ENCODE data around the gene TNFSF13B.
"Not testable (repeated sequence)": the region's sequence is repeated elsewhere in the genome, so short reads cannot be mapped to it uniquely, and the experiment has no call there.

Gene TNFSF13B

DNA sequence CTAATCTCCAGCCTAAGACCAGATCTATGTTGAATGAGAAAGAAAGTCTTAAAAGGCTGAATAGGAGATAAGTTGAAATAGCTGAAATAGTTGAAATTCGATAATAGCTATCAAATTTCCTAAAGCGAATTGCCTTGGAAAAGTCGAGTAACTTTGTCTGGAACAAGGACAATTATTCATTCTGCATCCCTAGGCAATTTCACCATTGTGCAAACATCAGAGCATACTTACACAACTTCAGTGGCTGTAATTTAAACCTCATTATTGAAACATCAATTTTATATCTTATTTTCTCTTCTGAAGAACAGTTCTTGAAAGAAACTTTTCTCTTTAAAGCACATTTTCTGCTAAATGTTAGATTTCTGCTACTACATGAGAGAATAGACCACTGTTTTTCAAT is 13.6 kb downstream of the TNFSF13B start:
- DNase-seq: no peak

DNA sequence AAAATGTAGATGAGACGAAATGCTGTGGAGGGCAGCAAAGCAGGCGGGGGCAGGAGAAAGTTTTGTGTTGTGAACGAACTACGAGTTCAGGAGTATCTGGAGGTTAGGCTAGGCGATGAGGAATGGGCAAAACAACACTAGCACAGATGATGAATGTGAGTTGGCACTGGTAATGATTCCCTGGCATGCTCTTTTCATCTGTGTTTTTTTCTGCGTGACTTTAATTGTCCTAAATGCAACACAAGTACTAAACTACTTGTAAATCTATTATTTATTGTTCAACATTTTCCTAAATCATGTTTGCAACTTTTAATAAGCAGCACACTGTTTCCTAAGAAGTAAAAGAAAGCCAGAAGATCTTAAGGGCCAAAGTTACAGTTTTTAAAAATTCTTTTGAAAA is 19.2 kb downstream of the TNFSF13B start:
- no peak for DNase-seq

DNA sequence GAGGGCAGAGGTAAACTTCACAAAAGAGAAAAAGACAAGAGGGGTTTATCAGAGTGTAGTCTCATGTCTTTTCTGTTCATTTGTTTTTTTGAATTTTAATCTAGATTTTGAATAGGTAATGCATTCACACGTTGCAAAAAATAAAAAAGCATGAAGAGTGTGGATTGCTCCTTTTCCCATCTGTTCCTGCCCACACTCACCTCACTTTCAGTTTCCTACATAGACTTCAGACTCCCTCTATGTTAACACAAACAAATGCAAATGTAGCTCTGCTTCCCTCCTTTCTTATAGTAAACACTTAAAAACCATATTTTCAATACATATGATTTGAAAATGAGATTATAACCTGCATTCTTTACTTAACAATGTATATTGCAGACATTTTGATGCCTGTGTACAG is 20.3 kb downstream of the TNFSF13B start:
- DNase-seq: peak in 1 of 2 donors; percentile 13

DNA sequence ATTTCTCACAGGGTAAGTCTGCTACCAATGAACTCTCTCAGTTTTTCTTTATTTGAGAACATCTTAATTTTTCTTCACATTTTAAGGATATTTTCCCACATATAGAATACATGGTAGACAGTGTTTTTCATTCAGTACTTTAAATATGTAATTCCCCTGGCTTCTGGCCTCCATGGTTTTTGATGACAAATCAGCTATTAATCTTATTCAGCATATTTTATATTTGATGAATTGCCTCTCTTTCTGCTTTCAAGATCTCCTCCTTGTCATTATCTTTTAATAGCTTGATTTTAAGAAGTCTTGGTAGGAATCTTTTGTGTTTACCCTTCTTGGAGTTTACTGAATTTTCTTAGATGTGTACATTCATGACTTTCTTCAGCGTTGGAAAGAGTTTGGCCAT is 27.6 kb downstream of the TNFSF13B start:
- no peak for DNase-seq

DNA sequence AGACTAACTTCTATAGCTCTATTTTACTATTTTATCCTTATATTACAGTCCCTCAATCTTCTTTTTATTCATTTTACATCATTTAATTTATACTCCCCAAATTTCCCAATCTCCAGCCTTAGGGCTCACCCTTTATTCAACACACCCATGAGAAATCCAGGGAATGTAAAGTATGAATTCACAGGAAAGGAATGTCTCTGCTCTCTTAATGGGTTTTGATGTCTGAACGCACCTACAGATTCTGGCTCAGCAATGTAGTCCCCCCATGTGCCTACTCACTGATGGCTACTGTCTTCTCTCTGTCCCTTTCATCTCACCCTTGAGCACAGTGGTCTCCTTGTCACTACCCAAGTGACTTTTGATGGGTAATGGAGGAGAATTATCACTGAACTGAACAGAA is 32.8 kb downstream of the TNFSF13B start:
- no peak for DNase-seq

DNA sequence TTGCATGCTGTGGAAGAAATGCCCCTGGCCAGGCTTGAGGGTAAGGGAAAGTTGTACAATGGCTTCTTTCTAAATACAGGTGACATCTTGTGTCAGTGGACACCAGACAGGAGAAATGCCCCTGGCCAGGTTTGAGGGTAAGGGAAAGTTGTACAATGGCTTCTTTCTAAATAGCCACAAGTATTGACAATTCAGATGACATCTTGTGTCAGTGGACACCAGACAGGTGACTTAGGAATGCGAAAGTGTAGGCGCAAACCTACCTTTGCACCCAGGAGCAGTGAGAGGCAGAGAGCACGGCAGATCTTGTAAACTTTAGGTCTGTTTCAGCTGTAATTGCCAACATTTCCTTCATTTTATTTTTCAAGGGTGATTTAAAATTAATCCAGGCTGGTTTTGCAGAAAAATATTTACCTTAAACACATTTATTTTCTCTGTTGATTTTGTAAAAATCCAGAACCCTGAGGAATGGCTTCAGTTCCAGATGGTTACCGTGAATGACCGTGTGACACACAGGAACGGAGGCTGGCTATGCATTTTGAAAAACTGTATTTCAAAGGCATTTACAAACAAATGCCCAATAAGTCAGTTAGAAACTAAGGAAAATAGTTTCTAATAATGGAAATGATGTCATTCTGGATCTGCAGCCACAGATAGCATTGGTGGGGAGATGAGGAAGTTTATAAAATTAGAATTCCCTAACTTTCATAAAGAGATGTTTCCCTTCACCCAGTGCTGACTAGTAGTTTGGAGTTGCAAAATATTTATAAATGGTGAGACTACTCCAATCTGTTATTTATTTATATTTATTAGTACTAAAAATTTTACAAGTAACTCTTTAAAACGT is 34.9 kb downstream of the TNFSF13B start:
- no peak for DNase-seq

DNA sequence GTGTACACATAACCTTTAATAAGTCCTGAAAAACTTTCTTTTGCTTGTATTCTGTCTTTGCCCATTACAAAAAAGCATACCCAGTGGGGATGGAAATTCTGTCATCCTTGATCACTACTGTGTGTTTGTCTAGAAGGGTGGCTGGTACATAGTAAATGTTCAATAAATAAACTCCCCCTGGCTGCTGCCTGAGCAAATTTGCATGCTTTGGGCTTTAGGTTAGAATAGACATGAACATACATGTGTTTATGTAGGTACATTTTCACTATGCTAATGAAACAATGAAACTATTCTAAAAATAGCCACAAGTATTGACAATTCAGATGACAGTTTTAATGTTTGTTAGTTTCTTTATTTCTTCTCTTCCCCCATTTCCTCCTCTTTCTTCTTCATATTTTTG is 36.1 kb downstream of the TNFSF13B start:
- DNase-seq: no peak

DNA sequence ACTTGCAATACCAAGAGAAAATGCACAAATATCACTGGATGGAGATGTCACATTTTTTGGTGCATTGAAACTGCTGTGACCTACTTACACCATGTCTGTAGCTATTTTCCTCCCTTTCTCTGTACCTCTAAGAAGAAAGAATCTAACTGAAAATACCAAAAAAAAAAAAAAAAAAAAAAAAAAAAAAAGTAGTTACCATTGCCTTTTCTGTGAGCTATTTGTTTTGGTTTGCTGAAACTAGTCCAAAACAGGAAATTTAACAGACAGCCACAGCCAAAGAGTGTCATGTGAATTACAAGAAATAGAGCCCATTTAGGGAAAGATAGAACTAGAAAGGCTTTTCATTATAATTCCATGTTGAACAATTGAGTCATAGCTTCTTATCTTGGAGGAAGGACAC is 37.3 kb downstream of the TNFSF13B start:
- no peak for DNase-seq

DNA sequence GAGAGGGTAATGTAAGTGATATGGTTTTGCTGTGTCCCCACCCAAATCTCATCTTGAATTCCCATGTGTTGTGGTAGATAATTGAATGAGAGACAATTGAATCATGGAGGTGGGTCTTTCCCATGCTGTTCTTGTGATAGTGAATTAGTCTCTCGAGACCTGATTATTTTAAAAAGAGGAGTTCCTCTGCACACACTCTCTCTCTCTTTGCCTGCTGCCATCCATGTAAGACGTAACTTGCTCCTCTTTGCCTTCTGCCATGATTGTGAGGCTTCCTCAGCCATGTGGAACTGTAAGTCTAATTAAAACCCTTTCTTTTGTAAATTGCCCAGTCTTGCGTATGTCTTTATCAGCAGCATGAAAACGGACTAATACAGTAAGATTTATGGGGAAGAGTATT is 42.1 kb downstream of the TNFSF13B start:
- not testable (repeated sequence) for DNase-seq

DNA sequence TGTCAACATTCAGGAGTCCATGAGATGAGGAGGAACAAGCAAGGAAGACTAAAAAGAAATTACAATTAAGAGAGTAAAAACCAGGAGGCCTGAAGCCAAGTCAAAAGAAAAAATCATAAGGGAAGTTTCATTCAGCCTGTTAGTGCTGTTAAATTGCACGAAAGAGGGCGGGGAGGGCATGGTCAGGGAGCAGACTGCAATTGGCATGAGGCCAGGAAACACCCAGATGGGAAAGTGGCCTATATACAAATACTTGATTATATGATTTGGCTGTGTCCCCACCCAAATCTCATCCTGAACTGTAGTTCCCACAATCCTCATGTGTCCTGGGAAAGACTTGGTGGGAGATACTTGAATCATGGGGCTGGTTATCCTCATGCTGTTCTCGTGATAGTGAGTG is 43.9 kb downstream of the TNFSF13B start:
- DNase-seq: no peak

DNA sequence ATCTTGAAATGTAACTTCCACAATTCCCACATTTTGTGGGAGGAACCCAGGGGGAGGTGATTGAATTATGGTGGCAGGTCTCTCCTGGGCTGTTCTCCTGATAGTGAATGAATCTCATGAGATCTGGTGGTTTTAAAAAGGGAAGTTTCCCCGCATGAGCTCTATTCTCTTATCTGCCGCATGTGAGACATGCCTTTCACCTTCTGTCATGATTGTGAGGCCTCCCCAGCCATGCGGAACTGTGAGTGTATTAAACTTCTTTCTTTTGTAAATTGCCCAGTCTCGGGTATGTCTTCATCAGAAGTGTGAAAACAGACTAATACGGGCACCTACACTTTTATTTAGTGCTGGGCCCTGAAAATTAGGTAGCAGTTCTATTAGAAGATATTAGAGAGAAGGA is 45.8 kb downstream of the TNFSF13B start:
- no peak for DNase-seq

DNA sequence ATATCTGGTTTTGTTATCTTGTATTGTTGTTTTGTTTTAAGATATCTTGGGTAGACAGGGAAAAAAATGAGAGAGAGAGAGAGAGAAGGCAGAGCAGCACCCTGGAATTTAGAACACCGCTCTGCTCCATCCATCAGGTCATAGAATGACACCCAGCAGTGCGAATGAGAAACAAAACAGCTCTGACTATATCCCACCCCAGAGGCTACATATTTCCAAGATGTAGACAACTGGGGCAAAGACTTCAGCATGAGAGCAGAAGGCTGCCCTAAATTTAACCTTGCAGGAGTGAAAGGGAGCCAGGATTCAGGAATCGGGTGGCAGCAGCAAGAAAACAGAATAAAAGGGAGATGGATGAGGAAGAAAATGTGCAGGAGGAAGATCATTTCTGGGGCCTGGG is 46.5 kb downstream of the TNFSF13B start:
- DNase-seq: no peak

DNA sequence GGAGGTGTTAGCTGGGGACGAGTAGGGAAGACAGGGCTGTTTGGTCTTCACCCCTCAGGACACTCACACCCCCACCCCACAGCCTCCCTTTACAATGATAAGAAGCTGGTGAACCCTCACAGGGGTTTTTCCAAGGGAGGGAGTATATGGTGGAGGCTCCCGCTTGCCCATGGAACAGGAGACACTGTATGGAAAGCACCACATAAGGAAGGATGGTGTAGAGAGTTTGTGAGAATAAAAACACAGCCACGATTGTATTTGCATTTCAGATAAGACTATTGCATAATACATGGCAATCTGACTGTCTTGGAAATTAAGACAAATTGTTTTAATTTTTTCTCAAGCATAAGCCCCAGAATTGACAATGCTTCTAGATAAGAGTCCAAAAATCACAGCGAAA is 46.9 kb downstream of the TNFSF13B start:
- DNase-seq: no peak

DNA sequence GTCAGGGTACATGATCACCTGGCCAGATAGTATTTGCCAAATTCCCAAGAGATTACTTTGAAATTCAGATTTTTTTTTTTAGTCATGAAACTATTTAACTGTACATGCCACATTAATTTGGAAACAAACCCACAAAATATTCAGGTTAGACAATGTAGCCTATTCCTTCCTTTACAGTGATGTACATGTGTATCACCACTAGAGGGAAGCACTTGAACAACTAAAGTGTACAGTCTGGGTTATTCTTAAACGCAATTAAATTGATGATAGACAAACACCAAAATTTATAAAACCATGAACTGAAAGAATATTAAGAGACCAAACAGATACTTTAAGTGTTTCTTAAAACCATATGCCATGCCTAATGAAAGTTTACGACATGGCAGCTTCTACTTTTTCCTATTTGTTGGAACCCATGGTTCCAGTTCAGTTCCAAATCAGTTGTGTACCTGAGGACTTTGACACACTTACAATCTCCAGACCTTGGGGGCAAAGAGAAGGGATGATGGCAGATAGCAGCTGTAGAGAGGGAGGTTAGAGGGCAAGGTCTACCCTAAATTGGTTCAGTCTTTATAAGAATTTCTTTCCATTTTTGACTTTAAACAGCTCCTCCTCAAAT is 52.8 kb downstream of the TNFSF13B start:
- DNase-seq: peak in 1 of 2 donors; percentile 59

DNA sequence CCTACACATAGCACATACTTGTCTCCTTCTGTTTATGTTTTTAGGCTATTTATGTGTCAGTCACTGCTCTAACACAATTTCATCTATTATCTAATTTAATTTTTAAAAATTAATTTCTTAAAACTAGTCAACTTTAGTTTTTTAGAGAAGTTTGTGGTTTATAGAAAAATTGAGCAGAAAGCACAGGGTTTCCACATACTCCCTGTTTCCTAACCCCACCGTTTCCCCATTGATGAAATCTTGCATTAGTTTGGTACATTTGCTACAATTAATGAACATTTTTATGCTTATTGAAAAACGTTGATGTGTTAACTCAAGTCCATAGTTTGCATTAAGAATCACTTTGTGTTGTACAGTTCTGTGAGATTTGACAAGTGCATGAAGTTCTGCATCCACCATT is 53.5 kb downstream of the TNFSF13B start:
- DNase-seq: no peak

DNA sequence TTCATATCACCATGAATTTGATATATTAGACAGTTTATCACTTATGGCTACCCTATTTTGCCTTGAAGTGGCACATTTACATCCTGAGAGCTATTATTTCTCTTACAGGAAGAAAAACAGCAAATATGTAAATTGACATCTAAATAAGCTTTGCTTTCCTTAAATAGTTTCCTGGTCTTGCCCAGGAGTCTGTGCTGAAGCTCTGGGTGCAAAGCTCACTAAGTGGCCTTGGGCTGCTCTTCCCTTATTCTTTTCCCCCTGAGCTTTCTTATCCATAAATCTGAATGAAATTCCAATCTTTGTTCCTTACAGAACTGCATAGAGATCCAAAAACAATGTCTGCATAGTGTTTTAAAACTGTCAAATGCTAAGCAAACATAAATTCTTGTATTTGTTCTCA is 56.3 kb downstream of the TNFSF13B start:
- DNase-seq: no peak

DNA sequence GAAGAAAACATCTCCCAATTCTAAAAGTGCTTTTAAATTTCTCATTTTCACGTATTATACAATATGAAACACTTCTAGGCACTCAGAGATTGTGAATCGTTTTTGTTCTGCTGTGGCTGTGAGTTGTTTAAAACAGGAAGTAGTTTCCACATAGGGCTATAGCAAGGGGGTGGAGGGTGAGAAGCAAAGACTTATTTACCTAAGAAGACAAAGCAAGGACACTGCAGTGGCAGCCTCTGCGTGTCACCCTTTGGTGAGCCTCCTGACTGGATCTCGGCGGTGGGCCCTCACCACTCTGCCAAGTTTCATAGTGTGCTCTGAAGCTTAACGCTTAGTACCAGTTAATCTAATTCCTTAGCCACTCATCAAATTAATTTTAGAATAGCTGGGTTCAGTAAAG is 56.8 kb downstream of the TNFSF13B start:
- DNase-seq: no peak

DNA sequence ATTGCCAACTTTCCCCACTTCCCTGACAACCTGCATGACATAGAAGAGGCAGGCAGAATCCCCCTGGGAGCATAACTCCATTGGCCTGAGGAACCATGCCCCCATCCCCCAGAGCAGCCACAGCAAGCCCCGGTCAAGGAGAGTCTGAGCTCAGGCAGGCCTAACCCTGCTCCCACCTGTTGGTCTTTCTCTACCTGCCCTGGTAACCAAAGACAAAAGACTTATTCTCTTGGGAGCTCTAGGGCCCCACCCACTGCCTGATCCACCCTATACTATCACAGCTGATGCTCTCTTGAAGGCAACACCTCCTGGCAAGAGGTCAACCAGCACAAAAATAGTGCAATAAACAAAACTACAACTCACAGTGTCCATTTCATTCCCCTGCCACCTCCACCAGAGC is 59.3 kb downstream of the TNFSF13B start:
- DNase-seq: no peak

DNA sequence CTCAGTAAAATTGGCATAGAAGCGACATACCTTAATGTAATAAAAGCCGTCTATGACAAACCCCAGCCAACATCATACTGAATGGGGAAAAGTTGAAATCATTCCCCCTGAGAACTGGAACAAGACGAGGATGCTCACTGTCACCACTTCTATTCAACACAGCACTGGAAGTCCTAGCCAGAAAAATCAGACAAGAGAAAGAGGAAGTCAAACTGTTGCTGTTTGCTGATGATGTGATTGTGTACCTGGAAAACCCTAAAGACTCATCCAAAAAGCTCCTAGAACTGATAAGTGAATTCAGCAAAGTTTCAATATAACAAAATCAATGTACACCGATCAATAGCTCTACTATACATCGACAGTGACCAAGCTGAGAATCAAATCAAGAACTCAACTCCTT is 63.3 kb downstream of the TNFSF13B start:
- no peak for DNase-seq

DNA sequence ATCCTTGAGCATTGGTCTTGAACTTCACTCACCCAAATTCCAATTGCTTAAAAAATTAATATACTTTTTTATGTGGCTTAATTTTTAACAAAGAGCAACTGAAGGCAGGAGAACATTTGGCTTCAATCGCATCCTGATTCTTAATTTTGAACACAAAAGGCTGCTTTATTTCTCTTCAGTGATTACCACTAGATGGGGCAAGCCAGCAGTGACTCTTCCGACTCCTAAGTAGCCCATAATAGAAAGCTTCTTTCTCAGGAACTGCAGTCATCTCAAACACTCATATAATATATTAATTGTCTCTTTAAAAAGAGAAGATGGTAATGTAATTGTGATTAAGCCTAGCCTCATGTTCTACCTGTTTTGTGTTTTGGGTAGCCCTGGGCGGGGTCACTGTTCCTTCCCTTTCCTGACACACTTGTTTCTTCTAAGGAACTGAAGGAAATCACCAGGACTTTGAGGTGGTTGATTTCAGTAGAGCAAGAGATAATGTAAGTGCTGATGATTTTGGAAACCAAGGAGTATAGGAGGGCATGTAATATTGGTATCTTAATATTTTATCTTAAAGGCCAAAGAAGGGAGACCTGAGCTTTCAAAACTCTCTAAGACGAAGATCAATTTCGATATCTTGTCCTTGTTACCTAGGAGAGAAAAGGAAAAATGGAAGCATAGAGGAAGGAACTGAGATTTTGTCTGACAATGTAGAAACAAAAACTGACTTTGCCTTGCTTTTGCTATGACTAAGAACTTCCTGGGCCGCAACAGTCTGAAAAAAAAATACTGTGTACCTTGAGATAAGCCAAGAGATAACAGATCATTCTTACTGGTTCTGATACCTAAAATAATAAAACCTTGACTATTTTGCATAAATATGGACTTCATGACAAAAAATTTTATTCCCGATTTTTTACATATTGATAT is 73.1 kb downstream of the TNFSF13B start:
- DNase-seq: peak in 1 of 2 donors; percentile 81

DNA sequence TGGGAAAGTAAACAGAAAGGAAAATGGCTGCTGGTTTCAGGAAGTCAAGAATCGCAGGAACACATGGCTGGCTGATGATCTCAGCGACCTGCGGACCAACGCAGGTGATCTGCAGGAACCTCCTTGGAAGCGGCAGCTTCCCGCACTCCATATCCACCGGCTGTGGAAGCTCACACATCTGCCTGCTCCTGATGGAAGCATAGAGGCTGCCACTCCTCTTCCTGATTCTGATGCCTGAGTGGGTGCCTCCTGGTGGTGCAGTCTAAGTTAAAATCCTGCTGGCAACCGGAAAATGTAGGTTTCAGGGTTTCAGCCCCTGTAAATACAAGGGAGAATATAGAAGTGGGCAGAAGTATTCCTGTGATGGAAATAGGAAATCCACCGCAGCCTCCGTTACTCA is 75.5 kb downstream of the TNFSF13B start:
- no peak for DNase-seq

DNA sequence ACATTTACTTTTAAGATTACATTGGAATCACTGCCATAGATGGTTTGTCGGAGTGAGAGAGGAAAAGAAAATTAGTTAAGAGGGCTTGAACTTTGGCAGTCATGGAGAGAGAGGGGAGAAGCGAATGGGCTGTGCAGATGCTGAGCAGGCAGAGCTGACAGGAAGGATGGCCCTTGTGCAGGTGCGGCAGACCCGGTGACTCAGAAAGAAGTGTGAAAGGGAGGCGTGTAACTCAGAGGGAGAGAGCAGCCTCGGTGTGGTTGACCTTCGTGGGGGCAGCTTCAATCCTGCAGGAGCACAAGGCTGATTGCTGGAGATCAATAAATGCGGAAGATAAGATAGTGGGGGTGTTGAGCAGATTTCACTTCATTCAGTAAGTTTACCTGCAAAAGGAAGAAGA is 76.9 kb downstream of the TNFSF13B start:
- DNase-seq: no peak

DNA sequence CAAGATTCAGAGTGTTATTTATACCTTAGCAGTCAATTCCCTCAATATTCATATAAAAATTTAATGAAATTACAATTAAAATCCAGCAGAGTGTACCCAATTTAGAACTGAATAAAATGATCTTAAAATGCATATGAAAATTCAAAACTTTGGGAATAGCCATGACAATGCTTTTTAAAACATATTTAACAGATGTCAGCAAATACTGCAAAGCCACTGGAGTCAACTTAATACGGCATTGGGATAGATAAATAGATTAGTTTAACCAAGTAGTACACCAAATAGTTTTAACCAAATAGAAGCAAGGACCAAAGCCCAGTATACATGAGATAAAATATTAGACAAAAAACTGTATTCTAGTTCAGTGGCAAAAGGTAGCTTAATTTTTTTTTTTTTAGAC is 79.8 kb downstream of the TNFSF13B start:
- DNase-seq: no peak

DNA sequence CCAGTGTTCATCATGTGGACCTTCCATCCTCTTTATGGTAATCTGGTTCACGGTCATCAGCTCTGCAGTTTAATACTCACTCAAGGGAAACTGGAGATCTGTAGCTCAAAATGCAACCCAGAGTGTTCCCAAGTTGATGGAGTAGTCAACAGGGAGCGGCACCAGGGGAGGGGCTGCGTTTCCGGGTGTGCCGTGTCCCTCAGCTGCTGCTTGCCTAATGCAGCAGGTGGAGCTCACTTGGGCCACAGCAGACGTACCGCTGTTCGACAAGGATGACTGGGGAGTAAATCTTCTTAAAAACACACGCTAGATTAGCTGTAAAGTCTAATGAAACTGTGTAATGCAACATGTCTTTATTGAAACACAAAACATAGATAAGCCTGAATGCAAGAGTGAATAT is 81.1 kb downstream of the TNFSF13B start:
- DNase-seq: no peak

All from hippocampal formation (tissue), 2 donors.